GM13977 (cell line): ENCODE results near the gene TMEM9.

Experiments used
- DNase-seq: peaks from one replicate; pipeline ENCODE4 v3.0.0; 2012; ENCODE audit warnings: low spot score
- CTCF ChIP-seq: IDR thresholded peaks from 2 replicates; pipeline ENCODE4 v1.5.1; 2012; ENCODE audit warnings: mild to moderate bottlenecking, control low read depth; ENCODE audit not compliant: insufficient read depth; ENCODE audit errors: extremely low read depth, missing control alignments
- in situ Hi-C: fragments of 300-500 bp; cut with MboI; formaldehyde crosslinking; loops from one replicate; pipeline ENCODE4 v1.12.0; 2022; ENCODE audit warnings: low sequenced_read_pairs, low pct_unique_long_range_greater_than_20kb, mixed read lengths, inconsistent platforms; ENCODE audit not compliant: unreplicated experiment

The TMEM9 gene

DNA sequence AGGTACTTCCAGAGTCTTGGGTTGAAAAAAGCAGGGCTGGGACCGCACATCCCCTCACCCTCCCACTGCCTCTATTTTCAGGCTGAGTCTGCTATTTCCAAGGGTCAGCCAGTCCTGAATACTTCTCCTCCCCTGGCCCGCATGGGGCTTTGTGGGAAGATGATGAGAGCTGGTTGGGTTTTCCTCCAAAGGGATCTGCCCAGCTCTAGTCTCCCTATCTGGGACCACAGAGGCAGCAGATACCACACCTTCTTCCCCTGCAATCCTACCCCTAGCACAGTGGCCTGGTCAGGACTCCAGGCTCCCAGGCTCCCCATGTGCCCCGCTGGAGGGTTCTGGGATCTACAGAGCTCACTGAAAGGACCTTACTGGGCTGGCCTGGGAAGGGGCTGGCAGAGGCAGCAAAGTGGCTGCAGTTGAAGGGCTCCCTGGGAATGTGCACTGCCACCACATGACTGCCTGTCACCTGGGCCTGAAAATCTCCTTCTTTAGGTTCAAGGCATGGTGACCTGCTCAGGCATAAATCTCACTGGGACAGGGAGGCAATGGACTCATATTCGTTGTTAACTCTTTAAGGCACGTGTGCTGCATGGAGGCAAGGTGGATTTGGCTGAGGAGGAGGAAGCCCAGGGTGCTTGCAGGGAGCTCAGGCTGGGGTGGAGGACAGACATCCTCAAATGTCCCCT, 55.1 kb downstream of the TMEM9 start:
- in situ Hi-C loops, result no loop called here
- no peak for TF ChIP-seq CTCF
- no peak for DNase-seq

- TF ChIP-seq CTCF, result no peak
Measured at GRCh38 chr1:201096977-201097856, 57.1 kb downstream of the TMEM9 start.

GRCh38 chr1:201096041-201096461, 58.2 kb downstream of the TMEM9 start:
- TF ChIP-seq CTCF, result no peak
- DNase-seq, result no peak
- in situ Hi-C loops, result no loop called here

More at GRCh38 chr1:201096977-201097856, 57.1 kb downstream of the TMEM9 start:
- DNase-seq, result no peak
- in situ Hi-C loops, result no loop called here

- in situ Hi-C loops, result no loop called here
- no peak for TF ChIP-seq CTCF
- no peak for DNase-seq
Measured at GRCh38 chr1:201095581-201095980, 58.7 kb downstream of the TMEM9 start.

GRCh38 chr1:201094832-201095231, 59.4 kb downstream of the TMEM9 start:
- no peak for TF ChIP-seq CTCF
- in situ Hi-C loops, result no loop called here
- no peak for DNase-seq

- in situ Hi-C loops, result no loop called here
- DNase-seq, result no peak
- no peak for TF ChIP-seq CTCF
Measured at GRCh38 chr1:201093962-201094361, 60.3 kb downstream of the TMEM9 start.
